ENCODE data around the gene TSC22D2. TPM values are rescaled to one million over a fixed set of nuclear protein-coding genes. Genes with fewer than 3 reads are reported as not detected.

The TSC22D2 gene
- total and polyA plus RNA-seq, 2 of the 4 experiments (the other 2 are of a cell fraction) = 12.2 to 20.5 TPM

DNA sequence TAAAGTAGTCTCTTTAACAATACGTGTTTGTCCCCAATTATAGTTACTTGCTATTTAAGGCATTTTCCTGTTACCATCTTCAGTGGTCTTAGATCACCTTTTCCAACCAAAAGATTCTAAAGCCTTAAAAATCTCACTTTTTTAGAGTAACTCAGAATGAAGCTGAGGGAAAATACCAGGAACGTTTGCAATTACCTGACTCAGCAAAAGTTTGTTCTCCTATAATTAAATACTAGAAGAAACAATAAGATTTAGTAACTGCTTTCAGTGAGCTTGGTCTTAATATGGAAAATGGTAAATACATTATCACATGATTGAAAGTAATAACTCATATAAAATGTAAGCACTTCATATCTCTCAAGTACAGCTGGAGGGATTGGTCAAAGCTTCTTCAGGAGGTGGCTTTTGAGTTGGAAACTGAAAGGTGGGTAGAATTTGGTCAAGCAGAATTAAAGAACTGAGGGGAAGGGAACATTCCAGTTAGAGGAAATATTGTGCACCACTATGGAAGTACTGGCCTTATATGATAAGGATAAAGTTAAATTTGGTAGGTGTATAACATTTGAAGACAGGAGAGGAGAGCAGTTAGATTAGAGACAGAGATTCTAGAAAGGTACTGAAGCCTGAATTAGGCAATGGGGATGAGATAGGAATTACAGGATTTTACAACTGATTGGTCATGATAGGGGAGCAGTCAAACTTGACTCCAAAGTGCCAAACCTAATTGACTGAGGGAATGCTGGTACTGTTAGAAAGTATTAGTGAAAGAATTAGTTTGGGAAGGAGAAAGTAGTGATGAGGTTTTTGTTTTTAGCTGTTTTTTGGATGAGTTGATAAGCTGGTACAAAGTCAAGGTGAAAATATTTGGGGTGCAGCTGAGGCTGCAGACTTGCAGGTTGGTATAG is 21.9 kb downstream of the TSC22D2 start:
- no peak overlapping the region for H4K91ac ChIP-seq (ENCODE audit: insufficient read depth, low read depth, low read length)
- H4K20me1 ChIP-seq (ENCODE audit: insufficient read depth, low read length) = peaks cover 66% of the 10 kb centered on the region
- dilution Hi-C loops (cut with HindIII; ENCODE audit: low sequenced_read_pairs, unreplicated experiment) (no loop called here), in situ Hi-C loops (cut with MboI; ENCODE audit: low sequenced_read_pairs) (no loop called here), intact Hi-C loops (cut with micrococcal nuclease) (no loop called here)
- H3K79me1 ChIP-seq (ENCODE audit: low read depth in 1 of 2, low read length in 2 of 2) = peaks cover 3 to 41% of the 10 kb centered on the region in 2 experiments; a peak in 2 of 4 replicates
- no peak overlapping the region for H2AK9ac ChIP-seq (replicated peaks; ENCODE audit: low read depth, low read length, poor library complexity)
- H3K4me3 ChIP-seq (ENCODE audit: insufficient read depth, low read depth, low read length) = no peak overlapping the region
- DNase-seq (no peak), ATAC-seq (ENCODE audit: low read depth) (no peak)
- H3K36me3 ChIP-seq (ENCODE audit: control insufficient read depth, insufficient read depth, low read length) = 0 out of 2 replicates have a peak, but pooled peaks cover 1% of the 10 kb centered on the region
- no peak overlapping the region for H2BK5ac ChIP-seq (ENCODE audit: low read depth, low read length, poor library complexity, severe bottlenecking)
- no peak overlapping the region for H3K9ac ChIP-seq (ENCODE audit: low read depth, low read length)
- no TSS peak for BruUV-seq (replicated peaks)
- no peak overlapping the region for H4K8ac ChIP-seq (ENCODE audit: low read depth in 2 of 2, low read length in 2 of 2)
- peaks cover 7% of the 10 kb centered on the region; the same call in 1 of the 2 replicates for H3K9me1 ChIP-seq (ENCODE audit: insufficient read depth, low read length)
- H3K4me2 ChIP-seq (ENCODE audit: low read depth, low read length) = no peak overlapping the region
- no peak overlapping the region for H3K14ac ChIP-seq (replicated peaks; ENCODE audit: low read depth, low read length)
- no peak overlapping the region for H3K56ac ChIP-seq (ENCODE audit: extremely low read depth, insufficient read depth, low read length)
- H3K18ac ChIP-seq (ENCODE audit: low read depth, low read length) = no peak overlapping the region
- no peaks in the 10 kb centered on the region for H3K9me3 ChIP-seq (ENCODE audit: control insufficient read depth, insufficient read depth, low read length)
- H2BK15ac ChIP-seq (ENCODE audit: low read depth, low read length) = no peak overlapping the region
- H2BK120ac ChIP-seq (ENCODE audit: low read depth, low read length) = no peak overlapping the region
- ChIA-PET POLR2A (ENCODE audit: unreplicated experiment) (no interaction called here), CTCF (no interaction called here)
- no peak overlapping the region for H4K5ac ChIP-seq (ENCODE audit: low read depth, low read length)
- no peak overlapping the region for H2AFZ ChIP-seq (replicated peaks; ENCODE audit: low read length, poor library complexity)
- H3K27ac ChIP-seq (ENCODE audit: insufficient read depth, low read length) = no peak overlapping the region
- no CpG with 5 or more reads among the region's 2 CpGs for WGBS, 2 experiments (ENCODE audit: extremely low coverage in 2 of 2, insufficient read length in 1 of 2)
- H3K4me1 ChIP-seq (ENCODE audit: control insufficient read depth, insufficient read depth, low read length) = peaks cover 8% of the 10 kb centered on the region
- TF ChIP-seq RFX5 (IDR thresholded peaks at IDR 0.05; ENCODE audit: low read depth, low read length) = no peak
- peak; percentile 99 for TF ChIP-seq MAFK (IDR thresholded peaks at IDR 0.05; ENCODE audit: low read depth, low read length)
- no peak overlapping the region for H3K23ac ChIP-seq (ENCODE audit: low read depth, low read length)
- H2BK20ac ChIP-seq (ENCODE audit: low read depth, low read length) = no peak overlapping the region
- no peak overlapping the region for H2AK5ac ChIP-seq (ENCODE audit: low read depth, low read length)
- no peak overlapping the region for H3K4ac ChIP-seq (ENCODE audit: low read depth, low read length)
- H3K27me3 ChIP-seq (ENCODE audit: control insufficient read depth, insufficient read depth, low read length) = no peaks in the 10 kb centered on the region
